ENCODE data around the gene GPR17. TPM values are rescaled to one million over a fixed set of nuclear protein-coding genes. Genes with fewer than 3 reads are reported as not detected.
A peak's percentile ranks its signal among the peaks of the same experiment; 100 is the strongest.

The GPR17 gene
- total and polyA plus RNA-seq, 2 donors (not counting 1 experiment from before 2014, with no cell fraction given), result 0.06 TPM; not detected in 1

DNA sequence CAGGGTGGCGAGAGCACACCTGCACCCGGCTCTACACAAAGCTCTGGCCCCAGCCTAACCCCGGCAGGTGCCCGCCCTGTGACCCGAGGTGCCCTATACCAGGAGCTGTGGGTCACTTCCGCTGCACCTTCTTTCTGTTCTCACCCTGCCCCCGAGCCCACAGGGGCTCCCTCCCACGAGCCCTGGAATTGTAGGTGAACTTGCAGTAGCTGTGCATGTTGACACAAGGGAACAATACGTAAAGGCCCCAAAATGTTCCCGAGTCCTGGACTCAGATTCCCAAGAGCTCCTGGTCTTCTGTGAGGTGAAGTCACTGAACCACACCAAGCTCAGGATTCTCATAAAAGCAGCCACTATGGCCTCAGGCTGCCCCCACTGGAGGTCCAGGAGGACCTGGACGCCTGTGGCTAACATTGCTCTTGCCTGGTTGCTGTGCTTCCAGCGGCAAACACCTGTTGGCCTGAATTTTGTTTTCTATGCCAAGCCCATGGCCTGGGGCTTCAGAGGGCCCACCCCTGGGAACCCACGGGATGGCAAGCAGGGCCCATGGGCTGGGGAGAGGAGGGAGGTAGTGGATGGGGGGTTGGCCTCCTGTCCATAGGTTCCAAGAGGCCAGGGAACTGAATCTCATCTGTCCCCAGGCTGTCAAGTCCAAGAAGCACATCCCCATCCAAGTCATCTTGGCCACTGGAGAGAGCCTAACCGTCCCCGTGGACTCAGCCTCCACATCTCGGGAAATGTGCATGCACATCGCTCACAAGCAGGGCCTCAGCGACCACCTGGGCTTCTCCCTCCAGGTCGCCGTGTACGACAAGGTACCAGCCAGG lies 23.2 kb upstream of the GPR17 start:
- Mint-ChIP-seq H3K9me3 (ENCODE audit: insufficient read depth) (no peaks in the 10 kb centered on the region), H3K27ac (peak overlapping the region; percentile 77), H3K27me3 (no peaks in the 10 kb centered on the region), H3K4me3 (peak overlapping the region; percentile 44), H3K4me1 (peaks cover 77% of the 10 kb centered on the region)
- no peaks in the 10 kb centered on the region for H4K20me1 ChIP-seq (ENCODE audit: control insufficient read depth, insufficient read depth, low read length, poor library complexity, severe bottlenecking)
- DNase-seq, result no peak
- no peak overlapping the region for H3K9ac ChIP-seq (ENCODE audit: low read length)
- H3K79me2 ChIP-seq (ENCODE audit: control insufficient read depth, insufficient read depth, low read length), result no peaks in the 10 kb centered on the region
- H3K27ac ChIP-seq (ENCODE audit: low read length in 2 of 2), result no peak overlapping the region
- CTCF ChIA-PET, result interaction anchor here (1.1 kb wide), 1 partner anchor 9 kb away, joined by 3 read pairs; no protein-coding TSS in a partner anchor
- TF ChIP-seq CTCF (IDR thresholded peaks at IDR 0.05), result no peak
- intact Hi-C loops (cut with micrococcal nuclease), result no loop called here
- no peak overlapping the region for H3K4me2 ChIP-seq (replicated peaks; ENCODE audit: low read depth, low read length, poor library complexity, severe bottlenecking)
- H3K4me3 ChIP-seq (ENCODE audit: control extremely low read depth in 1 of 5, extremely low read depth in 1 of 5, insufficient read depth in 1 of 5, low read depth in 2 of 5, low read length in 4 of 5), result no peak overlapping the region
- H2AFZ ChIP-seq (ENCODE audit: insufficient read depth, low read depth, low read length, poor library complexity, severe bottlenecking), result no peak overlapping the region
- no peaks in the 10 kb centered on the region for H3K9me3 ChIP-seq (ENCODE audit: control extremely low read depth in 1 of 3, control insufficient read depth in 2 of 3, insufficient read depth in 1 of 3, low read length in 2 of 3)
- H3K4me1 ChIP-seq (ENCODE audit: control insufficient read depth in 2 of 2, insufficient read depth in 2 of 2, low read length in 2 of 2), result peaks cover 27 to 78% of the 10 kb centered on the region in 2 donors
- 94% methylated on average over 20 of the region's 21 CpGs for WGBS (ENCODE audit: insufficient coverage)
- POLR2A ChIA-PET, result no interaction called here
- no peaks in the 10 kb centered on the region for H3K27me3 ChIP-seq (replicated peaks in 1 of 4; ENCODE audit: control extremely low read depth in 1 of 4, control insufficient read depth in 3 of 4, insufficient read depth in 4 of 4, low read length in 3 of 4)
- no peaks in the 10 kb centered on the region for H3K36me3 ChIP-seq (replicated peaks in 1 of 2; ENCODE audit: control extremely low read depth in 1 of 2, control insufficient read depth in 1 of 2, extremely low read depth in 1 of 2, insufficient read depth in 2 of 2, low read length in 1 of 2)
- ATAC-seq (ENCODE audit: low read depth), result no peak

- Mint-ChIP-seq H3K9me3 (ENCODE audit: insufficient read depth) (no peaks in the 10 kb centered on the region), H3K27me3 (no peaks in the 10 kb centered on the region), H3K4me3 (peak overlapping the region; percentile 34), H3K4me1 (peaks cover 79% of the 10 kb centered on the region), H3K27ac (peak overlapping the region; percentile 77)
- POLR2A ChIA-PET, result no interaction called here
- no peak overlapping the region for H3K4me2 ChIP-seq (replicated peaks; ENCODE audit: low read depth, low read length, poor library complexity, severe bottlenecking)
- no peak overlapping the region for H3K4me3 ChIP-seq (ENCODE audit: control extremely low read depth in 1 of 5, extremely low read depth in 1 of 5, insufficient read depth in 1 of 5, low read depth in 2 of 5, low read length in 4 of 5)
- CTCF ChIA-PET, result interaction anchor here (0.9 to 1.3 kb wide), 2 partner anchors 27 to 32 kb away, joined by 3 to 7 read pairs; no protein-coding TSS in a partner anchor
- H4K20me1 ChIP-seq (ENCODE audit: control insufficient read depth, insufficient read depth, low read length, poor library complexity, severe bottlenecking), result no peaks in the 10 kb centered on the region
- no peaks in the 10 kb centered on the region for H3K79me2 ChIP-seq (ENCODE audit: control insufficient read depth, insufficient read depth, low read length)
- DNase-seq, result no peak
- no peak overlapping the region for H3K9ac ChIP-seq (ENCODE audit: low read length)
- H3K4me1 ChIP-seq (ENCODE audit: control insufficient read depth in 2 of 2, insufficient read depth in 2 of 2, low read length in 2 of 2), result peaks cover 27 to 81% of the 10 kb centered on the region in 2 donors
- no peak overlapping the region for H2AFZ ChIP-seq (ENCODE audit: insufficient read depth, low read depth, low read length, poor library complexity, severe bottlenecking)
- ATAC-seq (ENCODE audit: low read depth), result no peak
- H3K27ac ChIP-seq (ENCODE audit: low read length in 2 of 2), result no peak overlapping the region
- no peaks in the 10 kb centered on the region for H3K36me3 ChIP-seq (replicated peaks in 1 of 2; ENCODE audit: control extremely low read depth in 1 of 2, control insufficient read depth in 1 of 2, extremely low read depth in 1 of 2, insufficient read depth in 2 of 2, low read length in 1 of 2)
- 88% methylated on average over 32 of the region's 38 CpGs for WGBS (ENCODE audit: insufficient coverage)
- intact Hi-C loops (cut with micrococcal nuclease), result no loop called here
- no peaks in the 10 kb centered on the region for H3K27me3 ChIP-seq (replicated peaks in 1 of 4; ENCODE audit: control extremely low read depth in 1 of 4, control insufficient read depth in 3 of 4, insufficient read depth in 4 of 4, low read length in 3 of 4)
- TF ChIP-seq EZH2 (IDR thresholded peaks at IDR 0.05; ENCODE audit: borderline replicate concordance, insufficient read depth, low read depth, low read length, poor library complexity, severe bottlenecking) (no peak), CTCF (IDR thresholded peaks at IDR 0.05) (no peak)
- no peaks in the 10 kb centered on the region for H3K9me3 ChIP-seq (ENCODE audit: control extremely low read depth in 1 of 3, control insufficient read depth in 2 of 3, insufficient read depth in 1 of 3, low read length in 2 of 3)
Observed at GRCh38 chr2:127623388-127624319, 22.3 kb upstream of the GPR17 start.

Measured in B cell (primary cell).